Panc1 (cell line): ENCODE measurements around the gene CHST8. TPM values are rescaled to one million over a fixed set of nuclear protein-coding genes. Genes with fewer than 3 reads are reported as not detected.

Experiments
- ATAC-seq: fragments of 200-7000 bp; cut with Tn5 transposase; 2 replicates; pipeline ENCODE4 v1.9.1; 2020; ENCODE audit warnings: mild to moderate bottlenecking, moderate library complexity
- BruUV-seq: library from RNA; stranded (reverse); fragments of 400-500 nt; replicated peaks from 2 replicates; lab custom pipeline; 2021; lab: Mats Ljungman, UMichigan
- CTCF ChIA-PET: fragments of 300-600 bp; sonication (Branson Sonifier 250); formaldehyde crosslinking; loops from one replicate; lab custom pipeline; 2022; ENCODE audit warnings: antibody characterized with exemption; lab: Charles Lee
- POLR2A ChIA-PET: fragments of 300-600 bp; sonication (Branson Sonifier 250); formaldehyde crosslinking; loops from one replicate; lab custom pipeline; 2022; ENCODE audit warnings: antibody characterized with exemption; lab: Charles Lee
- DNase-seq: peaks from one replicate; pipeline ENCODE4 v3.0.0-alpha.2; 2010; ENCODE audit warnings: low read depth, low spot score
- H3K27ac ChIP-seq: 2 replicates; pipeline ENCODE4 v1.5.1; 2011; ENCODE audit warnings: mild to moderate bottlenecking, low read length, inconsistent platforms
- H3K27me3 ChIP-seq: fragments of 200-500 bp; sonication (Bioruptor generic); 2 replicates; pipeline ENCODE4 v1.6.0; 2014; ENCODE audit warnings: low read length, inconsistent platforms; ENCODE audit not compliant: control insufficient read depth, insufficient read depth
- H3K36me3 ChIP-seq: fragments of 200-500 bp; sonication (Bioruptor generic); 2 replicates; pipeline ENCODE4 v1.5.1; 2014; ENCODE audit warnings: inconsistent platforms, mild to moderate bottlenecking, low read length, moderate library complexity; ENCODE audit not compliant: control insufficient read depth, insufficient read depth
- H3K4me1 ChIP-seq: 2 replicates; pipeline ENCODE4 v1.5.1; 2011; ENCODE audit warnings: inconsistent platforms, mild to moderate bottlenecking, low read length, moderate library complexity; ENCODE audit not compliant: control insufficient read depth, insufficient read depth
- H3K4me3 ChIP-seq, 2 experiments: 2 replicates each; pipeline ENCODE4 v1.5.1; 2011 to 2012; ENCODE audit warnings: low read depth in 2 of 2, low read length in 2 of 2, mild to moderate bottlenecking in 2 of 2, inconsistent platforms in 1 of 2, moderate library complexity in 1 of 2
- H3K9me3 ChIP-seq: fragments of 200-500 bp; sonication (Bioruptor generic); 2 replicates; pipeline ENCODE4 v1.5.1; 2014; ENCODE audit warnings: low read depth, mild to moderate bottlenecking, inconsistent platforms, low read length, moderate library complexity; ENCODE audit not compliant: control insufficient read depth, insufficient read depth
- POLR2AphosphoS5 ChIP-seq: IDR thresholded peaks from 2 replicates; pipeline ENCODE4 v1.6.1; 2012; ENCODE audit warnings: mild to moderate bottlenecking, low read depth, low read length, moderate library complexity
- SIN3A ChIP-seq: IDR thresholded peaks from 2 replicates; pipeline ENCODE4 v1.6.1; 2012; ENCODE audit warnings: low read depth, mild to moderate bottlenecking, low read length, moderate library complexity, borderline replicate concordance; ENCODE audit not compliant: insufficient read depth
- TCF7L2 ChIP-seq: IDR thresholded peaks from 2 replicates; pipeline ENCODE4 v1.6.1; 2011; ENCODE audit warnings: mild to moderate bottlenecking, low read depth, low read length, inconsistent platforms
- in situ Hi-C: cut with HindIII; loops from 2 replicates; pipeline ENCODE4 v1.10.0; 2016; ENCODE audit warnings: low sequenced_read_pairs, low pct_unique_long_range_greater_than_20kb
- intact Hi-C: fragments of 100-400 bp; cut with micrococcal nuclease; formaldehyde crosslinking; loops from one replicate; pipeline ENCODE4 v1.10.0; 2022; ENCODE audit not compliant: unreplicated experiment
- total RNA-seq: library from RNA; stranded (reverse); gene quantifications from one replicate; pipeline ENCODE4 v1.2.1, GENCODE V29; 2021; ENCODE audit not compliant: unreplicated experiment
- TF ChIP-seq, protein P1 (sequence below), 2 experiments: IDR thresholded peaks; 2 replicates each; pipeline ENCODE4 v1.6.1; 2011 to 2012; ENCODE audit warnings: low read depth in 2 of 2, control low read depth in 1 of 2, low read length in 1 of 2, mild to moderate bottlenecking in 1 of 2, moderate library complexity in 1 of 2; ENCODE audit not compliant: insufficient read depth in 1 of 2
- TF ChIP-seq, protein P2 (sequence below): fragments of 450-650 bp; IDR thresholded peaks from 2 replicates; pipeline ENCODE4 v1.5.1; 2017; ENCODE audit warnings: mild to moderate bottlenecking

The CHST8 gene
- total RNA-seq, 1 experiment from 2014 or later = 0.28 TPM

DNA sequence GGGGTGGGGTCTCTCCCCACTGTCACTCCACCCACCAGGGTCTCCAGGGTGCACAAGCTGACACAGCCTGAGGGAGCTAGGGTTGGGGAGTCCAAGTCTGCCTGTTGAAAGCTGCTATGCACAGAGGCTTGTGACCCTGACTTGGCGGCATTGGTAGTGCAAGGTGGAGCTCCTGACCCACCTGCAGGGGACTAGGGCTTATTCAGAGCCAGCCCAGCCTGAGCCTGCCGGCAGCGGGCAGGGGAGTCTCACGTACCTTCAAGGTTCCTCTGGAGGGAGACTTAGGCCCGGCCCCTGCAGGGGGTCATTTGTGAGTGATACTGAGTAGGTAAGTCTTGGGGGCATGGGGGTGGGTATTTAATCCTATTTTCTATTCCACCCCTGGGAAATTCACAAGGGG lies 179.7 kb downstream of the CHST8 start:
- TF ChIP-seq SIN3A (no peak), POLR2AphosphoS5 (no peak), TCF7L2 (no peak)
- TF ChIP-seq, protein P1, sequence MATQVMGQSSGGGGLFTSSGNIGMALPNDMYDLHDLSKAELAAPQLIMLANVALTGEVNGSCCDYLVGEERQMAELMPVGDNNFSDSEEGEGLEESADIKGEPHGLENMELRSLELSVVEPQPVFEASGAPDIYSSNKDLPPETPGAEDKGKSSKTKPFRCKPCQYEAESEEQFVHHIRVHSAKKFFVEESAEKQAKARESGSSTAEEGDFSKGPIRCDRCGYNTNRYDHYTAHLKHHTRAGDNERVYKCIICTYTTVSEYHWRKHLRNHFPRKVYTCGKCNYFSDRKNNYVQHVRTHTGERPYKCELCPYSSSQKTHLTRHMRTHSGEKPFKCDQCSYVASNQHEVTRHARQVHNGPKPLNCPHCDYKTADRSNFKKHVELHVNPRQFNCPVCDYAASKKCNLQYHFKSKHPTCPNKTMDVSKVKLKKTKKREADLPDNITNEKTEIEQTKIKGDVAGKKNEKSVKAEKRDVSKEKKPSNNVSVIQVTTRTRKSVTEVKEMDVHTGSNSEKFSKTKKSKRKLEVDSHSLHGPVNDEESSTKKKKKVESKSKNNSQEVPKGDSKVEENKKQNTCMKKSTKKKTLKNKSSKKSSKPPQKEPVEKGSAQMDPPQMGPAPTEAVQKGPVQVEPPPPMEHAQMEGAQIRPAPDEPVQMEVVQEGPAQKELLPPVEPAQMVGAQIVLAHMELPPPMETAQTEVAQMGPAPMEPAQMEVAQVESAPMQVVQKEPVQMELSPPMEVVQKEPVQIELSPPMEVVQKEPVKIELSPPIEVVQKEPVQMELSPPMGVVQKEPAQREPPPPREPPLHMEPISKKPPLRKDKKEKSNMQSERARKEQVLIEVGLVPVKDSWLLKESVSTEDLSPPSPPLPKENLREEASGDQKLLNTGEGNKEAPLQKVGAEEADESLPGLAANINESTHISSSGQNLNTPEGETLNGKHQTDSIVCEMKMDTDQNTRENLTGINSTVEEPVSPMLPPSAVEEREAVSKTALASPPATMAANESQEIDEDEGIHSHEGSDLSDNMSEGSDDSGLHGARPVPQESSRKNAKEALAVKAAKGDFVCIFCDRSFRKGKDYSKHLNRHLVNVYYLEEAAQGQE (IDR thresholded peaks at IDR 0.05; ENCODE audit: insufficient read depth in 1 of 2, low read depth in 2 of 2, low read length in 1 of 2) = no peak
- TF ChIP-seq, protein P2, sequence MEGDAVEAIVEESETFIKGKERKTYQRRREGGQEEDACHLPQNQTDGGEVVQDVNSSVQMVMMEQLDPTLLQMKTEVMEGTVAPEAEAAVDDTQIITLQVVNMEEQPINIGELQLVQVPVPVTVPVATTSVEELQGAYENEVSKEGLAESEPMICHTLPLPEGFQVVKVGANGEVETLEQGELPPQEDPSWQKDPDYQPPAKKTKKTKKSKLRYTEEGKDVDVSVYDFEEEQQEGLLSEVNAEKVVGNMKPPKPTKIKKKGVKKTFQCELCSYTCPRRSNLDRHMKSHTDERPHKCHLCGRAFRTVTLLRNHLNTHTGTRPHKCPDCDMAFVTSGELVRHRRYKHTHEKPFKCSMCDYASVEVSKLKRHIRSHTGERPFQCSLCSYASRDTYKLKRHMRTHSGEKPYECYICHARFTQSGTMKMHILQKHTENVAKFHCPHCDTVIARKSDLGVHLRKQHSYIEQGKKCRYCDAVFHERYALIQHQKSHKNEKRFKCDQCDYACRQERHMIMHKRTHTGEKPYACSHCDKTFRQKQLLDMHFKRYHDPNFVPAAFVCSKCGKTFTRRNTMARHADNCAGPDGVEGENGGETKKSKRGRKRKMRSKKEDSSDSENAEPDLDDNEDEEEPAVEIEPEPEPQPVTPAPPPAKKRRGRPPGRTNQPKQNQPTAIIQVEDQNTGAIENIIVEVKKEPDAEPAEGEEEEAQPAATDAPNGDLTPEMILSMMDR = no peak
- in situ Hi-C loops = no loop called here
- CTCF ChIA-PET = interaction anchor here (0.6 kb wide), 1 partner anchor 21 kb away, joined by 3 read pairs; no protein-coding TSS in a partner anchor
- Histone ChIP-seq H3K9me3 (no peaks in the 10 kb centered on the region), H3K4me3 (no peak overlapping the region), H3K27me3 (no peaks in the 10 kb centered on the region), H3K4me1 (no peaks in the 10 kb centered on the region), H3K27ac (no peak overlapping the region), H3K36me3 (no peaks in the 10 kb centered on the region)
- DNase-seq (no peak), ATAC-seq (no peak)
- POLR2A ChIA-PET = interaction anchor here (0.6 kb wide), 3 partner anchors 94 to 604 kb away, joined by 3 to 9 read pairs (median 3); no protein-coding TSS in a partner anchor
- intact Hi-C loops = no loop called here
- BruUV-seq = no TSS peak

DNA sequence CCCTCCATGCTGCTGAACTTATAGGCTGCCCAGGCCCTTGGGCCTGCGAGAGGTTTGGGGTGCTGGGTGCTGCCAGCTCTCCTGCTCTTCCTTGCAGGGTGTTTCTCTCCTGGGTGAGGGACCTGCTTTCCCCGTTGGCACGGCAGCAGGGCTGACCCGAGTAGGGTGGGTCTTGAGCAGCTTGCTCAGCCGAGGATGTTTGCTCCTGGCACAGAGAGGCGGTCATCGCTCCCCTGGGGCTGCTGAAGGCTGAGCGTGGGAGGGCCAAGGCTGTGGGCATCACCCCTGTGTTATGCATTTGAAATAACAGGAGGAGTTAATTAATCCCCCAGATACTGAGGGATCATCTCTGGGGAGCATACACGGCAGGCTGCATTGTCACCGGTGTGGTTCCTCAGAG lies 180.2 kb downstream of the CHST8 start:
- Histone ChIP-seq H3K36me3 (0 out of 2 replicates have a peak, but pooled peaks cover 3% of the 10 kb centered on the region), H3K9me3 (no peaks in the 10 kb centered on the region), H3K4me1 (no peaks in the 10 kb centered on the region), H3K27me3 (no peaks in the 10 kb centered on the region), H3K4me3 (no peak overlapping the region), H3K27ac (no peak overlapping the region)
- no peak for TF ChIP-seq TCF7L2
- TF ChIP-seq, protein P2 = no peak
- TF ChIP-seq, protein P1 (IDR thresholded peaks at IDR 0.05; ENCODE audit: insufficient read depth in 1 of 2, low read depth in 2 of 2, low read length in 1 of 2) = no peak
- no peak for TF ChIP-seq POLR2AphosphoS5
- TF ChIP-seq SIN3A = no peak
- ChIA-PET POLR2A (interaction anchor here (0.6 kb wide), 2 partner anchors 93 to 603 kb away, joined by 3 to 9 read pairs; no protein-coding TSS in a partner anchor), CTCF (no interaction called here)
- BruUV-seq = no TSS peak
- in situ Hi-C loops = no loop called here
- ATAC-seq (no peak), DNase-seq (no peak)
- intact Hi-C loops = no loop called here
